ENCODE data around the gene LAMC2.

DNA sequence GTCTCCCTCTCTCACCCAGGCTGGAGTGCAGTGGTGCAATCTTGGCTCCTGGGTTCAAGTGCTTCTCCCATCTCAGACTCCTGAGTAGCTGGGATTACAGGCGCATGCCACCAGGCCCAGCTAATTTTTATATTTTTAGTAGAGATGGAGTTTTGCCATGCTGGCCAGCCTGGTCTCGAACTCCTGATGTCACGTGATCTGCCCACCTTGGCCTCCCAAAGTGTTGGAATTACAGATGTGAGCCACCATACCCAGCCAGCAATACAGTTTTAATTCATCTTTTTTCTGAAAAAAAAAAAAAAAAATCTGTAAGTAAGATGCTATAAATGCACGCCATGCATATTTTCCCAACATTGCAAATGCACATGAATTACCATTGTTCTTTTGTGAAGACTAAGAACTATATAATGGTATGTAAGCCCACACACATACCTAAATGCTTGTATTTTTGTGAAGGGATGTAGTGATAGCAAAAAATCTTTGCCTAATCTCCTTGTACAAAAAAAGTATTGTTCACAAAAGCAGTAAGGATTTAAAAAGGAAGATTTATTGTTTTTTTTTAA, 8.0 kb downstream of the LAMC2 start:
- TF ChIP-seq, protein P1, sequence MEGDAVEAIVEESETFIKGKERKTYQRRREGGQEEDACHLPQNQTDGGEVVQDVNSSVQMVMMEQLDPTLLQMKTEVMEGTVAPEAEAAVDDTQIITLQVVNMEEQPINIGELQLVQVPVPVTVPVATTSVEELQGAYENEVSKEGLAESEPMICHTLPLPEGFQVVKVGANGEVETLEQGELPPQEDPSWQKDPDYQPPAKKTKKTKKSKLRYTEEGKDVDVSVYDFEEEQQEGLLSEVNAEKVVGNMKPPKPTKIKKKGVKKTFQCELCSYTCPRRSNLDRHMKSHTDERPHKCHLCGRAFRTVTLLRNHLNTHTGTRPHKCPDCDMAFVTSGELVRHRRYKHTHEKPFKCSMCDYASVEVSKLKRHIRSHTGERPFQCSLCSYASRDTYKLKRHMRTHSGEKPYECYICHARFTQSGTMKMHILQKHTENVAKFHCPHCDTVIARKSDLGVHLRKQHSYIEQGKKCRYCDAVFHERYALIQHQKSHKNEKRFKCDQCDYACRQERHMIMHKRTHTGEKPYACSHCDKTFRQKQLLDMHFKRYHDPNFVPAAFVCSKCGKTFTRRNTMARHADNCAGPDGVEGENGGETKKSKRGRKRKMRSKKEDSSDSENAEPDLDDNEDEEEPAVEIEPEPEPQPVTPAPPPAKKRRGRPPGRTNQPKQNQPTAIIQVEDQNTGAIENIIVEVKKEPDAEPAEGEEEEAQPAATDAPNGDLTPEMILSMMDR (conservative IDR thresholded peaks at IDR 0.05; ENCODE audit: low read length), result no peak
- no peak for TF ChIP-seq EZH2phosphoT487 (IDR thresholded peaks at IDR 0.05; ENCODE audit: borderline replicate concordance, low read depth, low read length)
